HG02763 (cell line): ENCODE measurements around the gene PLA2G4E.

Experiments used
- ATAC-seq: cut with Tn5 transposase; IDR thresholded peaks from one replicate; pipeline ENCODE4 v1.9.1; 2021; ENCODE audit warnings: mild to moderate bottlenecking, moderate library complexity; ENCODE audit not compliant: unreplicated experiment

PLA2G4E gene

DNA sequence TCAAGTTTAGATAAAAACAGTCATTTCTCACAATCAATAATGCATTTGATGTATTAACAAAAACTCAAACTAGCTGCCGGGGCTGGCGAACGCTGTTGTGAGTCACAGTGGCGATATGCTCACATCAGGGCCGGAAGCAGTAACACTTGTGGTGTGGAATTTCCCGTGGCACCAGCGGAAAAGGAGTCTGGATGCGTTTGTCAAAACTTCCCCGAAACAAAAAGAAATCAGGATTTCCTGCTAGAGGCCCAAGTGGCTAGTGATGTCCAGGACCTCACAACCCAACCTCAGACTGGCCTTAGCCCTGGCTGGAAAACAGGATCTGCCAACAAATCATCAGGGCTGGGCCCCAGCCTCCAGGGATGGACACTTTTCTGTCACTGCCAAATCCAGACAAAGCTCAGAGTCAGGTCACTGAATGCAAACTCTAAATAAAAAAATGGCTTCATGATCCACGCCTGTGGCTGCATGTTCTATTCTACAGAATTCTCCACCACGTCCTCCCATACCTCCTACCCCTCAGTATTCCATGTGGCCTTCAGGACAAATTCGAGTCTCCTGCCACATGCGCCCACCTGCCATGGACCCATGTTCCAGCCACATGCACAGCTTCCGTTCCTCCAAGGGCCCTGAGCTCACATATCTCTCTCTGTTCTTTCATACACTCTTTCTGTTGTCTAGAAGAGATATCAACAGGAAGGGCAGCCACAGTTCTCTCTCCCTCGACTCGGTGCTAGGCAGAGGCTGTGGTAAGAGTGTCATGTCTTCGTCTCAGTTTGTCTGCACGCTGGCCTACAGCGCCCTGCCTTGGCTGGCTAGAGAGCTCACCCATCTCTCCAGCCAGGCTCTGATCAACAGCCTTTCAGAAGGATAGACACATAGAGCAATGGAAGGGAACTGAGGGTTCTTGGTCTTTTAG lies 83.9 kb downstream of the PLA2G4E start:
- ATAC-seq, result no peak

DNA sequence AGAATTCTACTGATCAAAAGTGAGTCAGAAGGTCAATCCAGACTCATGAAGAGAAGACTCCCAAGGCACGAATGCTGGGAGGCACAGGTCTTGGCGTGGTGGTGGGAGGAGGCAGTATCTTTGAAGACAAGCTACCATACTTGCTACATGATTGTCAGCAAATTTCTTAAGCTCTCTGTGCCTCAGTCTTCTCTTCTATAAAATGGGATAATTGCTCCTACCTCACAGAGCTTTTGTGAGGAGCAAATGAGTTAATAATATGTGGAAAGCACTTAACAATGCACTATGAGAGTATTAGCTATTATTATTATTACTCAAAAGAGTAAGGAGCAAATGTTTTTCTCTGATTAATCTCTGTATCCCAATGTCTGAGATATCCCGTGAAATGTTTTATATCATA lies 84.7 kb downstream of the PLA2G4E start:
- ATAC-seq, result no peak

DNA sequence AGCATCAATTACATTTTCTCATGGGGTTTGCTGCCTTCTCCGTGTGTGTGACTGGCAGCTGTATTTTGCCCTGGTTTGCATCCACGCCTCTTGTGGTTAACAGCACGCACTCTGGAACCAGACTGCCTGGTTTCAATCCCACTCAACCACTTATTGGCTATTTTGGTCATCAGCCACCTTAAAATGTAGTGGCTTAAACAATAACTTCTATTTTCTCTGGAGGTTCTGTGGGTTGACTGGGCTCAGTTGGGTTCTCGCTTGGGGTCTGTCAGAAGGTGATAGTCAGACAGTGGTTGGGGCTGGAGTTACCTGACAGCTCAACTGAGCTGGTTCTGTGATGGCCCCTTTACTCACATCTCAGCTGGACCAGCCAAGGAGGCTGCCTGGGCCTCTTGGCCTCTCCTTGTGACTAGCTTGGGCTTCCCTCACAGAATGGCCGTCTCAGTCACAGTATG lies 85.2 kb downstream of the PLA2G4E start:
- ATAC-seq, result no peak

DNA sequence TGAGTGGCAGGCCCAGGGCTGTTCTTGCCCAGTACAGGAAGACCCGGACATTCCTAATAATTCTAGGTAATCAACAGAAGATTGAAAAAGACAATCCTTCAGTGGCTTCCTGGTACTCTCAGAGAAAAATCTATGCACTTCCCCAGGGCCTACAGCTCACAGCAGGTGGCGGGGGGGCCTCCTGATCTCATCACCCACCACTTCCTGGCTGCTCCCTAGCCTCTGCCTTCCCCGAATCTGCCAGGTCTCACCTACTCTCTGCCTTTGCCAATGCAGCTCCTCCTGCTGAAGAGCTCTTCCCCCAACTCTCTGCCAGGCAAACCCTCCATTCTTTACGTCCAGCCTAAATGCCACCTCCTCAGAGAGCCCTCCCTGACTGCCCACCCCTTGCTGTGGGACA lies 86.0 kb downstream of the PLA2G4E start:
- ATAC-seq, result no peak

DNA sequence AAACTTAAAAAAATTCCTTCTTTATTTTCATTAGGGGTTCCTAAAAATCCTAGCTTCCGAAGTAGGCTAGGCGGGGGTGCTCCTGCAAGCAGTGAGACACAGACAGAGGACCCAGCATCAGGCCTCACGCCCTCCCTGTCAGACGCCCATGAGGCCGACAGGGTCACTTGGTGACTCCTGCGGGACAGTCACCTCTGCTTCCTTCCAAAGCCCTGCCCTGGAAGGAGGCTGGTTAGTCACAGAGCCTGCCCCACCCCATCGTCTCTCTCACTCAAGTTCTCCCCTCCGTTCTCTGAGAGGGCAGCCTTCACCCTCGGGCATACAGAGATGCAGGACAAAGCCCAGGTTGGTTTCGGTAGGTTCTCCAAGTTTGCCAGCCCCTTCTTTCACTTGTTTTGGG lies 87.1 kb downstream of the PLA2G4E start:
- no peak for ATAC-seq

DNA sequence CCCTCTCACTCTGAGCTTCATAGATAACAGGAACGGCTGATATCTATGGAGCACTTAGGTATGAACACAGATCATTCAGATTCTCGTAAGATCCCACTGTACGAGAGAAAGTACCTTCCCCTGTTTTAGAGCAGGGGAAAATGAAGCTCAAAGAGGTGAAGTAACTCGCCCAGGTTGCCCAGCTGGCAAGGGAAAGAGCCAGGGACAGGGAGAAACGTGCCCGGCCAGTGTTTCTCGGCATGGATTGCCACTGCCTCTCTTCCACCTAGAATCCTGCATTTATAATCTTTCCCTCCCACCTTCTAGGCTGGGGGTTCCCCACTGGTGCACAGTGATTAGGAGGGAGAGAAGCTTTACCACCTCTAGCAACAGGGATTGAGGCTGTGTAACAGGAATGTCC lies 87.5 kb downstream of the PLA2G4E start:
- ATAC-seq, result no peak

DNA sequence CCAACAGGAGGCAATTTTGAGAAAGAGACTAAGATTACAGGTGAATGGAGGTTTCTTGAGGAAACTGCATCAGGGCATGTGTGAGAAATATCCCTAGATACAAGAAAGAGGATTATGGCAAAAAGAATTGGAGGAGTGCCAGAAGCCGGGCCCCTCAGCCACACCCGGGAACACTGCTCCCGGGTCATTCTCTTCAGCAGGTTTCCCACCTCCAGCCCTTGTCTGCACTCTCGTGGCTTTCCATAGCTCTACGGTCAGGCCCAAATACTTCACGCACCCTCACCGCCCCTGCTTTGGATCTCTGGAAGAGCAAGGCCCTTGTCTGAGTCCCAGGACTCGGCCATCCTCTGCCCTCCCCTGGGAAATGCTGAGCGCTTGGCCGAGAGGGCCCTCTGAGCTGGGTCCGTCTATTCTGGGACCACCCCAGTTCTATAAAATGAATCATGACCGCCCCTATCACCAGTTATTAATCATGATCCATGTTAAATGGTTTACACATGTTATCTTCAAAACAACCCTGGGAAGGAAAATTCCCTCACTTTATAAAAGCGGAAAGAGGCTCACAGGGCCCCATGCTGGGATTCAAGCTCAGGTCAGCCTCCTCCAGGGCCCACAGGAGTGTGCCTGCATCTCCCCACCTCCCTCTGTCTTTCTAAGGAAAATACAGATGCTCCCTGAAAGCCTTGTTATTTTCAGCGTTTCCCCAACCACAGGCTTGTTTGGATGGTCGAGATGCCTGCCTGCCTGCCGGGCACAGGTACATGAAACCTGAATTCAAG lies 88.1 kb downstream of the PLA2G4E start:
- no peak for ATAC-seq

DNA sequence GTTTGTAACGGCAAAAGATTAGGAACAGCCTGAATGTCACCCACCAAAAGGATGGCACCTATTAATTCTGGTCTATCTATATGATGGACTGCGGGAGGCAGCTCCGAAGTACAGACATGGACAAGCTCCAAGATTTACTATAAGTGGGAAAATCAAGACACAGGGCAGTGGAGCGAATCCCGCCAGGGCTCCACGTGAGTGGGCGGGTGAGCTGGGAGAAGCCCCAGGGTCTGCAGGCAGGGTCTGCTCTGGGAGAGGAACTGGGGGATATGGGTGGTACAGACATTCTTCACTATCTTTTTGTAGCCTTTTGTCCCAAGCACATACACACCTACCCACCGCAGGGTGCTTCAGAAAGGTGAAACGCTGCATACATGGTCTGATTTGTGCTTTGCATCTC lies 88.7 kb downstream of the PLA2G4E start:
- no peak for ATAC-seq
